Tibial artery (tissue), 4 donors: ENCODE results near the gene NCBP2.

ENCODE experiments used
- DNase-seq, 2 donors: peaks; one replicate each; pipeline ENCODE4 v3.0.0-alpha.2; 2019
- H3K27ac ChIP-seq, 2 donors: fragments of 200-600 bp; sonication (generic) in 1 of 2; 1 replicate in 1 of 2; 2 replicates in 1 of 2; pipeline ENCODE4 v1.5.1; 2018 to 2019; ENCODE audit warnings: mild to moderate bottlenecking in 1 of 2
- H3K27me3 ChIP-seq, 2 donors: fragments of 200-600 bp; sonication (generic) in 1 of 2; one replicate each; pipeline versions ENCODE4 v1.5.1 to v1.6.0; 2016 to 2019
- H3K36me3 ChIP-seq, 3 donors: fragments of 200-600 bp; sonication (generic) in 2 of 3; one replicate each; pipeline ENCODE4 v1.5.1; 2016 to 2019; ENCODE audit warnings: mild to moderate bottlenecking in 2 of 3
- H3K4me1 ChIP-seq, 4 donors: fragments of 200-600 bp; sonication (generic) in 2 of 4; 1 replicate in 3 of 4; 2 replicates in 1 of 4; pipeline ENCODE4 v1.5.1; 2016 to 2019
- H3K4me3 ChIP-seq, 2 donors: fragments of 200-600 bp; sonication (generic) in 1 of 2; 1 replicate in 1 of 2; 2 replicates in 1 of 2; pipeline ENCODE4 v1.5.1; 2018 to 2019; ENCODE audit warnings: mild to moderate bottlenecking in 2 of 2
- H3K9me3 ChIP-seq, 3 donors: fragments of 200-600 bp; sonication (generic) in 1 of 3; one replicate each; pipeline ENCODE4 v1.5.1; 2016 to 2019
- CTCF ChIP-seq, 2 experiments: fragments of 200-600 bp in 1 of 2; fragments of 450-650 bp in 1 of 2; IDR thresholded peaks; one replicate each; pipeline ENCODE4 v1.5.1; 2017 to 2019; ENCODE audit warnings: antibody characterized with exemption in 2 of 2, mild to moderate bottlenecking in 1 of 2, moderate library complexity in 1 of 2
- intact Hi-C: fragments of 100-400 bp; cut with DNase I; formaldehyde crosslinking; loops from one replicate; pipeline ENCODE4 v1.15.0; 2023; ENCODE audit warnings: low total_unique reads

The NCBP2 gene

GRCh38 chr3:196987022-196987421 is 44.7 kb upstream of the NCBP2 start:
- Histone ChIP-seq H3K27me3 (peaks cover 0 to 25% of the 10 kb centered on the region in 2 donors), H3K4me3 (no peak overlapping the region), H3K27ac (no peak overlapping the region), H3K36me3 (no peaks in the 10 kb centered on the region), H3K9me3 (peaks cover 0 to 4% (median 0%) of the 10 kb centered on the region in 3 donors), H3K4me1 (no peaks in the 10 kb centered on the region)
- TF ChIP-seq CTCF (IDR thresholded peaks at IDR 0.05) = no peak
- intact Hi-C loops = no loop called here
- peak in 1 of 2 donors; percentile 28 for DNase-seq

GRCh38 chr3:196985954-196986885 is 43.9 kb upstream of the NCBP2 start:
- no peak overlapping the region for H3K27ac ChIP-seq
- DNase-seq = no peak
- no peak overlapping the region for H3K4me3 ChIP-seq
- no peak for TF ChIP-seq CTCF (IDR thresholded peaks at IDR 0.05)
- H3K4me1 ChIP-seq = no peaks in the 10 kb centered on the region
- intact Hi-C loops = no loop called here
- peaks cover 0 to 4% (median 0%) of the 10 kb centered on the region in 3 donors for H3K9me3 ChIP-seq
- no peaks in the 10 kb centered on the region for H3K36me3 ChIP-seq
- H3K27me3 ChIP-seq = peaks cover 0 to 25% of the 10 kb centered on the region in 2 donors

GRCh38 chr3:196985298-196985697 is 43.0 kb upstream of the NCBP2 start:
- DNase-seq = peak in 1 of 2 donors; percentile 19
- H3K27me3 ChIP-seq = peaks cover 0 to 23% of the 10 kb centered on the region in 2 donors
- H3K9me3 ChIP-seq = peaks cover 0 to 4% (median 0%) of the 10 kb centered on the region in 3 donors
- H3K4me1 ChIP-seq = no peaks in the 10 kb centered on the region
- intact Hi-C loops = no loop called here
- H3K27ac ChIP-seq = no peak overlapping the region
- TF ChIP-seq CTCF (IDR thresholded peaks at IDR 0.05) = no peak
- H3K4me3 ChIP-seq = no peak overlapping the region
- no peaks in the 10 kb centered on the region for H3K36me3 ChIP-seq

- Histone ChIP-seq H3K36me3 (no peaks in the 10 kb centered on the region), H3K4me1 (no peaks in the 10 kb centered on the region), H3K27me3 (peaks cover 0 to 9% of the 10 kb centered on the region in 2 donors), H3K9me3 (peaks cover 0 to 4% (median 0%) of the 10 kb centered on the region in 3 donors), H3K27ac (no peak overlapping the region), H3K4me3 (no peak overlapping the region)
- intact Hi-C loops = no loop called here
- no peak for TF ChIP-seq CTCF (IDR thresholded peaks at IDR 0.05)
- DNase-seq = no peak
Observed at GRCh38 chr3:196983186-196983585, 40.9 kb upstream of the NCBP2 start.

- intact Hi-C loops = no loop called here
- no peak for DNase-seq
- no peak for TF ChIP-seq CTCF (IDR thresholded peaks at IDR 0.05)
Observed at GRCh38 chr3:196981657-196982056, 39.3 kb upstream of the NCBP2 start.

More at GRCh38 chr3:196981657-196982056, 39.3 kb upstream of the NCBP2 start:
- Histone ChIP-seq H3K9me3 (peaks cover 0 to 4% (median 0%) of the 10 kb centered on the region in 3 donors), H3K36me3 (no peaks in the 10 kb centered on the region), H3K27me3 (peaks cover 0 to 12% of the 10 kb centered on the region in 2 donors), H3K4me3 (no peak overlapping the region), H3K27ac (no peak overlapping the region), H3K4me1 (no peaks in the 10 kb centered on the region)
